ENCODE results near the gene KIF16B.
"Not testable (repeated sequence)": the region's sequence is repeated elsewhere in the genome, so short reads cannot be mapped to it uniquely, and the experiment has no call there.

The KIF16B gene

GRCh38 chr20:16284385-16285100 lies 288.7 kb downstream of the KIF16B start:
- no peak for DNase-seq

DNA sequence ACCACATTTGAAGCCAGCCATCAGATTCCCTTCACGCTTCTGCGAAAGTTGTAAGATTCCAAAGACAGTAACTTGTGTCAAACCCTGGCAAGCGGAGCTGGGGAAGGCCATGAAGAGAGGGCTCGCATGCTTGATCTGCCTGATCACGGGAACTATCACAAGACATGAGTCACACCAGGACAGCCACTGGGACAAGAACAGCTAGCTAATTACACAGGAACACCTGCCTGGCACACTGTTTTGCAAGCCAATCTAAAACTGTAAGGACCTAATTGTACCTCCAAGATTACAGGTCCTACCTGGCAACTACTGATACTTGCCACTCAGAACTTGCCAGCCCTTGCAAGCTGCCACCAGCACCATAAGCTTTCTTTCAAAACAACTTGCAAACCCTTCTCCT lies 289.3 kb downstream of the KIF16B start:
- no peak for DNase-seq

GRCh38 chr20:16283307-16283706 lies 289.9 kb downstream of the KIF16B start:
- DNase-seq = no peak

DNA sequence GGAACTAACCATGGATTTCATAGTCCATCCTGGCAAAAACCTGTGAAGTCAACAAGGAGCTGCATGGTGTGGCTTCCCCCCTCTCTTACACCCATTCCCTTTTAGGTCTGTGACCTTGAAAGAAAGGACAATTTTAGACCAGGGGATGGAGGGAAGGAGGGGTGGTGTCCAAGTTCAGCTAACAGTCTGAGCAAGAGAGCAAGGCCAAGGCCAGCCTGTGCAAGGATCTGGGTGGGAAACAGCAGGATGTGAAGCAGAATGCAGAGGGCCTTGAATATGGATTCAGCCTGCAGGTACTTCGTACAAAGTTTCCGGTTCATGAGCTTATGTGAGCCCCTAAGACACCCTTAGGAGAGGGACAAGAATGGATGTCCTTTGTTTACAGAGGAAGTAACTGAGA lies 293.0 kb downstream of the KIF16B start:
- no peak for DNase-seq

GRCh38 chr20:16279320-16279719 lies 293.9 kb downstream of the KIF16B start:
- no peak for DNase-seq

DNA sequence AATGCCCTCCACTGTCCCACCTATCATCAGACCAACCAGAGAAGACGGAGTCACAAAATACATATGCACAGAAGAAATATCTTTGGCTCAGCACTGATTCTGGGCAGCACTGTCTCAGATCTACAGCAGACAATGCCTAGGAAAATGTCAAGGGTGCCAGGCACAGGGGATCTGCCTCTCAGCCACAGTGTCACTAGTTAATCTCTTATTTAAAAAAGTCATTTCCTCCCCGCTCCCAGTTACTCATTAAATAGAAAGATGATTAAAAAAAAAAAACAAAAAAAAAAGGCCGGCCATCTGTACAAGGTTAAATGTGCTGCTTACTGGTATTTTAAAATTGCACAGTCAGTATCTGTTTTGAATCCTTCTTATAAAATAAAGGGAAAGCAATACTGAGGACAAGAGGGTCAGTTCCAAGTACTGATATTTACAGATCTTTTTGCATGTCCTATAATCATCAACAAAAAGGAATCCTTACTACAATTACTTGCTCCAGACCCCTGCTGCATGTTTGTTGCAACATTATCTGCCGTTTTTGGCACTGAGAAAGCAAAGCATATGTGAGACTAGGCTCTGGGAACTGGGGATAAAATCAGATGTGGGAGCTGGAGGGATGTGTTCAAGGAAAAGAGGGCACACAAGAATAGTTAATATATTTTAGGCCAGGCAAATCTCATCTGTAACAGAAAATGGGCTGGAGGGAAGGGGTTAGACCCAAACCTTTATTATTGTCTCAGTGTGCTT lies 299.3 kb downstream of the KIF16B start:
- DNase-seq = no peak

DNA sequence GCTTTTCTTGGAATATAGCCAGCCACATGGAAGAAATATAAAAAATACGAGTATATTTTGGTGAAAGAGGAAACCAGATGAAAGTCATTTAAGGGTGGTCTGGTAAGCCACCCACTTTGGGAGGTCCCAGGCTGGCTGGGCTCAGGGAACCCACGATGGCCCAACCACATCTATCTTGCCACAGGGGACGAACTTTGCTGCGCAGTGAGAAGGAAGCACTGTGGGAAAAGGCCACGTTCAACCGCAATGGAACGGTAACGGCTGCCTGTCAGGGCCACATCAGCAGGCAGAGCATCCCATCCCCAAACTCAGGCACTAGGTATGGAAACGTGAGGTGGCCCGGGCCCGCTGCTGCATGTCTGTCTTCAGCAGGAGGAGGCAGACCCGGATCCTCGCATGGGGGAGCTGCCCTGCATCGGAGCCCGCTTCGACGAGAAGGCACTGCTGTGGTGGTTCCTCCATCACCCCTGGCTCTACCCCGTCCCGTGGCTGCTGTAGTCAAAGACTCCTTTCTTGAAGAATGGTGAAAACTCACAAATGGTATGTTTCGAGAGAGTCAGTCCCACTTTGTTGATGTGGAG lies 300.4 kb downstream of the KIF16B start:
- DNase-seq = no peak

DNA sequence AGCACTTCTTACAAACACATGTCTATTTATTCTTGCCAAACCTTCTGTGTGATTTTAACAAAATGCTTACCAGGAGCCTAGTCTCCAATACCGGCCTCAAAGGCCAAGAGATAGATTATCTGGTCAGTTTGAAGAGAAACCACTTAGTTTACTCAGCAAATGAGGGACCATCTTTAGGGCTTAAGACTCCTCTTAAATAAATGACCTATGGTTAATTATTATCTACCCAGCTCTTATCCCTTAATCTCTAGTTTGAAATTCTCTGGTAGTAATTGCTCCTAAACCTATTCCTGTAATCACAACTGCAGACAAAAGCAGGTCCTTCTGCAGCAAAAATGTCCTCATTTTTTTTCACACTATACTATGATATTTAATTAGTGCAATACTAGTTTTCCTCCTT lies 301.8 kb downstream of the KIF16B start:
- DNase-seq = no peak

- DNase-seq = no peak
Observed at GRCh38 chr20:16270989-16271388, 302.3 kb downstream of the KIF16B start.

- no peak for DNase-seq
Observed at GRCh38 chr20:16270314-16270931, 302.8 kb downstream of the KIF16B start.

DNA sequence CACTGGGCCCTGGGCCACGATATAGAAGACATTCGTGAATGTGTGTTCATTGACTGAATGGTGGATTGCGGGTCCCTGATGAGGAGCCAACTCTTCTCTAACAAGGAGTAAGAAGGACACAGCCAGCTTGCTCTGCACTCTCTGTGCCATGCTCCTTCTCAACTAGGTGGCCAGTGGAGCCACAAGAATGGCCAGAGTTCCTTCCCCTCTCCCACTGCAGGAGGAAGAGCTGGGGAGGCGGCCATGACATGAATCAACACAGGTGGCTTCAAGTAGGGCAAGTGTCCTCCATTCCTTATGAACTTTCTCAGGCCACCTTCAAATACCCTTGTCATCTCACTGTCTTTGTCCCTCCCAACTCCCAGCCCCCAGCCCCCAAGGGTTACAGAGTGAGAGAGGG lies 305.7 kb downstream of the KIF16B start:
- no peak for DNase-seq

DNA sequence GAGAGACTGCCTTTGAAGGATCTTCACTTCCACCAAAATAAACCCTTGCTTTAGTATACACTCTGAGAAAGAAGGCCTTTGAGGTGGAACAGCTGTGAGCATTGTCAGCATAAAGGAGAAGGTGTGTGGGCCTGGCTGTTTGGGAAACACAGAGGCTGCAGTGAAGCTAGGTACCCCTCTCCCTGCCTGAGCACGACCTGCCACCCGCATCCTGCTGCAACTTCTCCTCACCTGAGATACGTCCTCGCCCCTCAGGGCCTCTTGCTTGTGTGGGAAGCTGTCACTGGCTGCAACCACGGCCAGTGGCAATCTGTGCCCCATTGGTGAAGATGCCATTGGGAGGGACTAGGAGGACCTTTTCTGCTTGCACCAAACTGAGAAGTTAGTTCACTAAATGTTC lies 307.9 kb downstream of the KIF16B start:
- DNase-seq = no peak

- no peak for DNase-seq
Observed at GRCh38 chr20:16263582-16263981, 309.7 kb downstream of the KIF16B start.

- no peak for DNase-seq
Observed at GRCh38 chr20:16262594-16262993, 310.7 kb downstream of the KIF16B start.

GRCh38 chr20:16261733-16262273 lies 311.4 kb downstream of the KIF16B start:
- DNase-seq = no peak

GRCh38 chr20:16260911-16261310 lies 312.3 kb downstream of the KIF16B start:
- peak; percentile 86 for DNase-seq

DNA sequence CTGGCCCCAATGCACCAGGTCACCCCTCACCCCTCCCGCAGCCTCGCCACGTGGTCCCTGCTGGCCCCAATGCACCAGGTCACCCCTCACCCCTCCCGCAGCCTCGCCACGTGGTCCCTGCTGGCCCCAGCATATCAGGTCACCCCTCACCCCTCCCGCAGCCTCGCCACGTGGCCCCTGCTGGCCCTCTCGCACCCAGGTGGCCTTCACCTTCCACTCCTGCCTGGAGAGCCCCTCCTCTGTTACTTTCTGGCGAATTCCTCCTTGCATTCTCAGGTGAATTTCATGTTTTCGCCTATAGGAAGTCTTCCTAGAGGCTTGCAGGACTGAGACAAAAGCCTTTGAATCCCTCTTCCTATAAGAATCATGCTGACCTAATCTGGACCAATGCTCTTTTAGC lies 313.1 kb downstream of the KIF16B start:
- DNase-seq = not testable (repeated sequence)

- no peak for DNase-seq
Observed at GRCh38 chr20:16258766-16259165, 314.5 kb downstream of the KIF16B start.

- no peak for DNase-seq
Observed at GRCh38 chr20:16257813-16258430, 315.3 kb downstream of the KIF16B start.

DNA sequence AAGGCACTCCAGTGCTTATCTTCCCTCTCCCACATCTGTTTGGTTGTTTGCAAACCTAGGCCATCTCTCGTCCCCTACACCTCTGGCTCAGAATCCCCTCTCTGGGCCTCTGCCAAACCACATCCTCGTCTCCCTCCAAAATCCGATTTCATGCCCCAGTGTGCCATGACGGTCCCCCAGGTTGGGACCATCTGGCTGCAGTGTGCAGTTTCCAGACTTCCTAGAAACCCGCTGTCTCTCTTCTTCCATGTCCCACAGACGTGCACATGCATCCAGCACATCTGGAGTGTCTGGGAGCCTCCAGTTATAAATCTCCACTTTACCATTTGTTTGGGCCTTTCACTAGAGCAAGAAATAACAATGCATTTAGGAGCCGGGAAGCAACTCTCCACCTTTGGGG lies 316.2 kb downstream of the KIF16B start:
- DNase-seq = no peak

DNA sequence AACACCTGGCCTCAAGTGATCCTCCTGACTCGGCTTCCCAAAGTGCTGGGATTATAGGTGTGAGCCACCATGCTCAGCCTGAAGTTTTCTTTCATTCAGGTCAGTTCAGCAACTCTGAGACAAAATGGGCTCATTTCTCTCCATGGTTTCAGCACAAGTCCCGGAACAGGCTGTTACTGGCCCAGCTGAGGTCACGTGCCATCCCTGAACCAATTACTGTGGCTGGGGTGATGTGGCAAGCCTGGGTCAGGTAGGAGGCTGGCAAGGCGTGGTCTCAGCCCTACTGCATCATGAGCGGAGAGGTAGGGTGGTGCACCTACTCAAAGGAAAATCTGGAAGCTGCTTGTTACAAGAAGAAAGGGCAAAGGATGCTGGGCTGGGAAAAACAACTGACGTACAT lies 326.4 kb downstream of the KIF16B start:
- no peak for DNase-seq

DNA sequence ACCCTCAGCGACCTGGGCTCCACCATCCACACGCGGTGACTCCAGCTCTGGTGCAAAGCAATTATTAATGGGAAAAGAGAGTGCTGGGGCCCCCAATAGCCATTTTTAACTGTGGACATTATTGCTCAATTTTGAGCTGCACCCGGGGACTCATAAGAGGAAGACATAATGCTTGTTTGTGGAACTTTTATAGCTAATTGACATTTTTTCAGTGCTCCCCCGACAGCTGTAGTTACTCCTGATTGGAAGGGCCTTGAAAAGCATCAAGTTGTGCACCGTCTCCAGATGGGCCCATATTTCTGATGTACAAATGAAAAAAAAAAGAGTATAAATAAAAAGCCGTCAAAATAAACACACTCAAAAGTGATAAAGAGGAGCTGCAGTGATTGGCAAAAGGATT lies 327.0 kb downstream of the KIF16B start:
- DNase-seq = no peak

- DNase-seq = no peak
Observed at GRCh38 chr20:16245879-16246278, 327.4 kb downstream of the KIF16B start.
